Measurements from ENCODE around the gene SRPK2.

DNA sequence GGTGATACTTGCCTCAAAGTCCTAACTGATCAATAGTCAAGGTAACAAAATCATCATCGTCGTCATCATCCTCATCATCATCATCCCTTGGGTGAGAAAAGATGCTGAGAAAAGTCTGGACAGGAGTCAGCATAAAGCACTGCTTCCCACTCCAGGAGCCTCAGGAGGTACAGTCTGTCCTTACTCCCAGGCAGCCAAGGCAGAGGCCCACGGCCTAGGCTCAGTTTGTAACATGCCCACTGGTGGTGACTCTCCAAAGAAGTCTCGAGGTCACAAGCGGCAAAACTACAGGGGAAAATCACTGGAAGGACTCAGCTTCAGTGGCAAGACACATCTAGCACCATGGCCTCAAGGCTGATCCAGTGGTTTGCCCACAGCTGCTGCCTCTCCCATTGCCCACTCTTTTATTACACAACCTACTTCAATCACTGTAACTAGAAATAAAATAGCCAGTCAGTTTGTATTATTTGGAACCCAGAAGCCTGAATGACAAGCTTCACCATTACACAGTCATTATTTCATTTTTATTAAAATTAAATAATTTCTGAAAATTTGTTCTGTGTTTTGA lies 150.4 kb downstream of the SRPK2 start:
- TF ChIP-seq, protein P1, sequence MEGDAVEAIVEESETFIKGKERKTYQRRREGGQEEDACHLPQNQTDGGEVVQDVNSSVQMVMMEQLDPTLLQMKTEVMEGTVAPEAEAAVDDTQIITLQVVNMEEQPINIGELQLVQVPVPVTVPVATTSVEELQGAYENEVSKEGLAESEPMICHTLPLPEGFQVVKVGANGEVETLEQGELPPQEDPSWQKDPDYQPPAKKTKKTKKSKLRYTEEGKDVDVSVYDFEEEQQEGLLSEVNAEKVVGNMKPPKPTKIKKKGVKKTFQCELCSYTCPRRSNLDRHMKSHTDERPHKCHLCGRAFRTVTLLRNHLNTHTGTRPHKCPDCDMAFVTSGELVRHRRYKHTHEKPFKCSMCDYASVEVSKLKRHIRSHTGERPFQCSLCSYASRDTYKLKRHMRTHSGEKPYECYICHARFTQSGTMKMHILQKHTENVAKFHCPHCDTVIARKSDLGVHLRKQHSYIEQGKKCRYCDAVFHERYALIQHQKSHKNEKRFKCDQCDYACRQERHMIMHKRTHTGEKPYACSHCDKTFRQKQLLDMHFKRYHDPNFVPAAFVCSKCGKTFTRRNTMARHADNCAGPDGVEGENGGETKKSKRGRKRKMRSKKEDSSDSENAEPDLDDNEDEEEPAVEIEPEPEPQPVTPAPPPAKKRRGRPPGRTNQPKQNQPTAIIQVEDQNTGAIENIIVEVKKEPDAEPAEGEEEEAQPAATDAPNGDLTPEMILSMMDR (IDR thresholded peaks at IDR 0.05) = no peak
- TF ChIP-seq POLR2A (IDR thresholded peaks at IDR 0.05) = no peak

Measured in testis (tissue), 2 donors.